ENCODE results near the gene ELFN2.

- no peak for TF ChIP-seq EP300 (IDR thresholded peaks at IDR 0.05; ENCODE audit: low read depth)
- no peak for TF ChIP-seq CTCF (IDR thresholded peaks at IDR 0.05)
These were observed 23.9 kb downstream of the ELFN2 start for GRCh38 chr22:37403267-37403960.

All from transverse colon (tissue), 3 donors.